Effector memory CD4-positive, alpha-beta T cell (primary cell): Measurements from ENCODE around the gene GALNT9.

Experiments used
- DNase-seq, 3 donors: peaks; one replicate each; pipeline ENCODE4 v3.0.0-alpha.2; 2020
- H3K27ac ChIP-seq: 2 replicates; pipeline ENCODE4 v1.7.0; 2013; ENCODE audit warnings: mild to moderate bottlenecking, low read length, moderate library complexity; ENCODE audit not compliant: insufficient read depth, poor library complexity, severe bottlenecking
- H3K27me3 ChIP-seq: replicated peaks from 2 replicates; pipeline ENCODE4 v1.7.0; 2013; ENCODE audit warnings: mild to moderate bottlenecking, low read length; ENCODE audit not compliant: insufficient read depth, control insufficient read depth, poor library complexity, severe bottlenecking
- H3K36me3 ChIP-seq: 2 replicates; pipeline ENCODE4 v1.7.0; 2013; ENCODE audit warnings: mild to moderate bottlenecking, low read length, moderate library complexity; ENCODE audit not compliant: control insufficient read depth, insufficient read depth
- H3K4me1 ChIP-seq: 2 replicates; pipeline ENCODE4 v1.7.0; 2013; ENCODE audit warnings: low read length, mild to moderate bottlenecking; ENCODE audit not compliant: control insufficient read depth, insufficient read depth, poor library complexity, severe bottlenecking
- H3K4me3 ChIP-seq: 2 replicates; pipeline ENCODE4 v1.7.0; 2013; ENCODE audit warnings: low read length, low read depth, mild to moderate bottlenecking; ENCODE audit not compliant: insufficient read depth, poor library complexity, severe bottlenecking
- H3K9me3 ChIP-seq: 2 replicates; pipeline ENCODE4 v1.7.0; 2013; ENCODE audit warnings: mild to moderate bottlenecking, low read length, moderate library complexity; ENCODE audit not compliant: control insufficient read depth

Gene GALNT9

DNA sequence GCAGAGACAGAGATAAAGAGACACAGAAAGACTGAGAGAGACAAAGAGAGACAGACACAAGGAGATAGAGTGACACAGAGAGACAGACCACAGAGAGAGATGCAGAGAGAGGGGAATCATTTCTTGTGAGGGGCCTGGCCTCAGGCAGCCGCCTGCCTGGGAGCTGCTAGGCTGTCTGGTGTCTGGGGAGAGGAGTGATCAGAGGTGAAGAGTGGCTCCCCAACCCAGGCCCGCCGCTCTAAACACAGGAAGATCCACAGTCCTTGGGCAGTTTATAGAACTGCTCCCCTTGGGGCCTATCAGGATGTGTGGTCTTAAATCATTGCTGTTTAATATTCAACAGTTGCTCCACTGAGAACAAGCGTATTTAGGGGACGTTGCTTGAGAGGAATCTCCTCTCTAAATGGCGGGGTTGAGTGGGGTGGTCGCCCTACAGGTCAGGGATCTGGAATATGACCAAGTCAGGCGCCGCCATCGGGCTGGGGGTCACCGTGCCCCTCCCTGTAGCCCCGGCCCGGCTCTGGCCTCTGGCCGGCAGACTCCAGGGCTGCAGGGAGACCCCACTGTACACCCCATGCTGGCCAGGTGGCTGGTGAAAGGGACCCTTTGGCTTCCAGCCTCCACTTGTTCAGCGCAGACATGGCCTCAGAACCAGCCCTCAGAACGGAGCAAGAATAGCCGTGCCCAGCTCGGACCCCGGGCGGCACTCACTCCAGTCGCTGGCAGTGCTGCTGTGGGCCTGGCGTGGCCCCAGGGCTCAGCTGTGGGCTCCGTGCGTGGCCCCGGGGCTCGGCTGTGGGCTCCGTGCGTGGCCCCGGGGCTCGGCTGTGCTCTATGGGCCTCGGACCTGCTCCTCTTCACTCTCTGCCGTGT lies 89.4 kb downstream of the GALNT9 start:
- no peaks in the 10 kb centered on the region for H3K9me3 ChIP-seq
- H3K27ac ChIP-seq: no peak overlapping the region
- H3K4me1 ChIP-seq: no peaks in the 10 kb centered on the region
- no peak overlapping the region for H3K4me3 ChIP-seq
- H3K27me3 ChIP-seq: no peaks in the 10 kb centered on the region
- no peaks in the 10 kb centered on the region for H3K36me3 ChIP-seq
- no peak for DNase-seq

GRCh38 chr12:132239392-132239791 lies 90.0 kb downstream of the GALNT9 start:
- Histone ChIP-seq H3K27me3 (no peaks in the 10 kb centered on the region), H3K4me3 (no peak overlapping the region), H3K27ac (no peak overlapping the region), H3K4me1 (no peaks in the 10 kb centered on the region), H3K36me3 (no peaks in the 10 kb centered on the region), H3K9me3 (no peaks in the 10 kb centered on the region)
- DNase-seq: no peak

GRCh38 chr12:132238884-132239283 lies 90.5 kb downstream of the GALNT9 start:
- Histone ChIP-seq H3K4me1 (no peaks in the 10 kb centered on the region), H3K9me3 (no peaks in the 10 kb centered on the region), H3K27me3 (no peaks in the 10 kb centered on the region), H3K4me3 (no peak overlapping the region), H3K36me3 (no peaks in the 10 kb centered on the region), H3K27ac (no peak overlapping the region)
- no peak for DNase-seq

GRCh38 chr12:132238488-132238854 lies 90.9 kb downstream of the GALNT9 start:
- Histone ChIP-seq H3K36me3 (no peaks in the 10 kb centered on the region), H3K27me3 (no peaks in the 10 kb centered on the region), H3K4me3 (no peak overlapping the region), H3K4me1 (no peaks in the 10 kb centered on the region), H3K9me3 (no peaks in the 10 kb centered on the region), H3K27ac (no peak overlapping the region)
- DNase-seq: no peak

DNA sequence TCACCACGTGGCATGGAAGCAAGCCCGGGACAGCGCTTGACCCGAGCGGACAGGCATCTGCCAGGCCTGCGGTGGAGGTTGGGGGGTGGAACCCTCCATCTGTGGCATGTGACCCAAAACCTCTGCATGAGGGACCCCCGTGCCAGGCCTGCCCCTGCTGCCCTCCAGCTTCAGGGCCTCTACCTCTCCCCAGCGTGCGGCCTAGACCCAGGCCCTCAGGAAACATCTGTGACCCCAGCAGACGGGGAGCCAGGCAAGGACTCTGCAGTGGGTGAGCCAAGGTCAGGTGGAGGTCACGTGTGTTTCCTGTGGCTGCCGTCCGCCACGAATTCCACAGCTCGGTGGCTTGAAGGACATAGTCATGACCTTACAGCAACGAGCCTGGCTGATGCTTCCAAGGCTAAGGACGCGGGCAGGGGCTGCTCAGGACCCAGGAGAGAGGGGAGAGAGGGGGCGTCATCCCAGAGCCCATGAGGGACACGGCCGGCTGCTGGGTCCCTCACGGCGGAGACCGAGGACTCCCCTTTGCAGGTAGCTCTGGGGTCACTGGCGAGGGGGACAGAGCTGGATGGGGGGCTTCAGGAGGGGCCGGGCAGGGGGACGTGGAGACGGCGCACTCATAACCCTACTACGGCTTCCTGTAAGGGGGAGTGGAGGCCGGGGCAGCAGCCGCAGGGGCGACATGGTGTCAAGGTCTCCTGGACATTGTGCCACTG lies 91.5 kb downstream of the GALNT9 start:
- DNase-seq: no peak
- H3K9me3 ChIP-seq: no peaks in the 10 kb centered on the region
- H3K27me3 ChIP-seq: no peaks in the 10 kb centered on the region
- H3K36me3 ChIP-seq: no peaks in the 10 kb centered on the region
- H3K27ac ChIP-seq: no peak overlapping the region
- H3K4me3 ChIP-seq: no peak overlapping the region
- no peaks in the 10 kb centered on the region for H3K4me1 ChIP-seq

- no peak overlapping the region for H3K4me3 ChIP-seq
- no peaks in the 10 kb centered on the region for H3K27me3 ChIP-seq
- H3K9me3 ChIP-seq: no peaks in the 10 kb centered on the region
- DNase-seq: no peak
- no peak overlapping the region for H3K27ac ChIP-seq
- H3K36me3 ChIP-seq: no peaks in the 10 kb centered on the region
- no peaks in the 10 kb centered on the region for H3K4me1 ChIP-seq
Measured at GRCh38 chr12:132236930-132237771, 92.2 kb downstream of the GALNT9 start.

DNA sequence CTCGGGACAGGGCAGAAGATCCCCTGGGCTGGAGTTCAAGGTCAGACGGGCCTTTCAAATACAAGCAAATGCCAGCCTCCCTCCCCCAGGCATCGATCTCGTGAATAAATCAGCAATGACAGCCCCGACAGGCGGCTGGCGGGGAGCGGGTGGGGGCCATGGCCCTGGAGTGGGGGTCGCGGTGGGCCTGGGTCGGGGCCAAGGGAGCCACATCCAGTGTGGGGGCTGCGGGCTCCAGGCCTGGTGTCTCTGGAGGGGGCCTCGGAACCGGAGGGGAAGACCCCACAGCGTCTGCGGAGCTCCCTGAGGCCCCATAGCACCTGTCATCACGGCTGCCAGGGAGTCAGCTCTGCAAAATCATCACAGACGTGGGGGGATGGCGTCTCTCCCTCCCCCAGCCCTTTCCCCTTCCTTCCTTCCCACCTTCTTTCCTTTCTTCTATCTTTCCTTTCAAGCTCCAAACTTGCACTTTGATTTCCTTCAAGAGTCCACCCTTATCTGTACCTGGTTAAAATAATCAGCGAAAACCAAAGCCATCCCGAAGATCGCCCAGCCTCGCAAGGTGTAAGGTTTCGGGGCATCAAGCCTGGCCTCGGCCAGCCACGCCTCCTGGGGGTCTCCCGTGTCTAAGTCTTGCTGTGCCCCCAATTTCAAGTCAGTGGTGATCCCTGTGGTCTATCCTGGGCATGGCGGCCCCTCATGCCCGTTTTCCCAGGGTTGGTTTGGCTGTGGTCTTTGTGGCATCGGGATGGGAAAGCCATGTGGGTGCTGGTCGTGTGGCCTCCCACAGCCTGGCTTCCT lies 93.1 kb downstream of the GALNT9 start:
- H3K4me1 ChIP-seq: no peaks in the 10 kb centered on the region
- no peak overlapping the region for H3K4me3 ChIP-seq
- H3K9me3 ChIP-seq: no peaks in the 10 kb centered on the region
- H3K36me3 ChIP-seq: no peaks in the 10 kb centered on the region
- no peak for DNase-seq
- no peak overlapping the region for H3K27ac ChIP-seq
- H3K27me3 ChIP-seq: no peaks in the 10 kb centered on the region

- no peak overlapping the region for H3K4me3 ChIP-seq
- no peaks in the 10 kb centered on the region for H3K27me3 ChIP-seq
- DNase-seq: no peak
- no peaks in the 10 kb centered on the region for H3K9me3 ChIP-seq
- no peaks in the 10 kb centered on the region for H3K36me3 ChIP-seq
- no peak overlapping the region for H3K27ac ChIP-seq
- no peaks in the 10 kb centered on the region for H3K4me1 ChIP-seq
Measured at GRCh38 chr12:132235116-132235820, 94.1 kb downstream of the GALNT9 start.

GRCh38 chr12:132230381-132230780 lies 99.0 kb downstream of the GALNT9 start:
- Histone ChIP-seq H3K36me3 (no peaks in the 10 kb centered on the region), H3K27ac (no peak overlapping the region), H3K27me3 (peaks cover 8% of the 10 kb centered on the region), H3K9me3 (no peaks in the 10 kb centered on the region), H3K4me1 (no peaks in the 10 kb centered on the region), H3K4me3 (no peak overlapping the region)
- DNase-seq: no peak
